Cerebellar cortex (tissue), 1 donor: ENCODE measurements around the gene METTL13.
"Not testable (repeated sequence)": the region's sequence is repeated elsewhere in the genome, so short reads cannot be mapped to it uniquely, and the experiment has no call there.

Experiments used
- DNase-seq: peaks from one replicate; pipeline ENCODE4 v3.0.0-alpha.2; 2015; ENCODE audit warnings: low spot score

METTL13 gene

GRCh38 chr1:171769171-171769570 is 12.3 kb upstream of the METTL13 start:
- DNase-seq: peak; percentile 64

- DNase-seq: no peak
These were observed 11.7 kb upstream of the METTL13 start for GRCh38 chr1:171769754-171770153.

GRCh38 chr1:171772312-171772711 is 9.1 kb upstream of the METTL13 start:
- no peak for DNase-seq

- DNase-seq: no peak
These were observed 781 bp upstream of the METTL13 start for GRCh38 chr1:171780583-171781175.

GRCh38 chr1:171783816-171784530 is 2.5 kb downstream of the METTL13 start:
- DNase-seq: no peak

- DNase-seq: no peak
These were observed 3.3 kb downstream of the METTL13 start for GRCh38 chr1:171784784-171785183.

- no peak for DNase-seq
These were observed 4.3 kb downstream of the METTL13 start for GRCh38 chr1:171785766-171786165.

GRCh38 chr1:171786534-171786933 is 5.1 kb downstream of the METTL13 start:
- no peak for DNase-seq

- DNase-seq: no peak
These were observed 6.4 kb downstream of the METTL13 start for GRCh38 chr1:171787686-171788480.

GRCh38 chr1:171788696-171789095 is 7.2 kb downstream of the METTL13 start:
- DNase-seq: no peak

GRCh38 chr1:171790318-171790717 is 8.9 kb downstream of the METTL13 start:
- no peak for DNase-seq

GRCh38 chr1:171792656-171793369 is 11.4 kb downstream of the METTL13 start:
- peak; percentile 77 for DNase-seq

GRCh38 chr1:171793636-171794035 is 12.2 kb downstream of the METTL13 start:
- no peak for DNase-seq

GRCh38 chr1:171794085-171794484 is 12.6 kb downstream of the METTL13 start:
- DNase-seq: no peak

- DNase-seq: no peak
These were observed 15.1 kb downstream of the METTL13 start for GRCh38 chr1:171796592-171796991.

- no peak for DNase-seq
These were observed 16.9 kb downstream of the METTL13 start for GRCh38 chr1:171798311-171798710.

- DNase-seq: no peak
These were observed 17.3 kb downstream of the METTL13 start for GRCh38 chr1:171798765-171799164.

- DNase-seq: no peak
These were observed 17.7 kb downstream of the METTL13 start for GRCh38 chr1:171799166-171799565.

- DNase-seq: not testable (repeated sequence)
These were observed 18.2 kb downstream of the METTL13 start for GRCh38 chr1:171799698-171800097.

- peak; percentile 65 for DNase-seq
These were observed 18.9 kb downstream of the METTL13 start for GRCh38 chr1:171800342-171800741.

GRCh38 chr1:171800851-171801250 is 19.4 kb downstream of the METTL13 start:
- DNase-seq: no peak

GRCh38 chr1:171801487-171801891 is 20.0 kb downstream of the METTL13 start:
- peak; percentile 88 for DNase-seq
